Natural killer cell (primary cell): Measurements from ENCODE around the gene NWD2. TPM values are rescaled to one million over a fixed set of nuclear protein-coding genes. Genes with fewer than 3 reads are reported as not detected.

Experiments
- ATAC-seq, 3 donors: fragments of 150-1000 bp in 2 of 3; fragments of 200-7000 bp in 1 of 3; cut with Tn5 transposase; 1 replicate in 1 of 3; 2 replicates in 2 of 3; pipeline ENCODE4 v1.10.0; 2021; ENCODE audit warnings: mild to moderate bottlenecking in 2 of 3, moderate library complexity in 2 of 3
- DNase-seq, 2 donors: peaks; one replicate each; pipeline versions ENCODE4 v3.0.0 to v3.0.0-alpha.2; 2013 to 2021; ENCODE audit warnings: mixed read lengths in 1 of 2
- H3K27ac ChIP-seq: one replicate; pipeline ENCODE4 v1.5.1; 2013; ENCODE audit warnings: mild to moderate bottlenecking, low read length
- H3K27me3 ChIP-seq: one replicate; pipeline ENCODE4 v1.6.1; 2013; ENCODE audit warnings: low read length; ENCODE audit not compliant: control insufficient read depth, insufficient read depth
- H3K36me3 ChIP-seq: one replicate; pipeline ENCODE4 v1.6.1; 2013; ENCODE audit warnings: low read length; ENCODE audit not compliant: control insufficient read depth, insufficient read depth
- H3K4me1 ChIP-seq: one replicate; pipeline ENCODE4 v1.6.1; 2013; ENCODE audit warnings: low read length; ENCODE audit not compliant: control insufficient read depth, insufficient read depth
- H3K4me3 ChIP-seq: one replicate; pipeline ENCODE4 v1.5.1; 2013; ENCODE audit warnings: low read length
- H3K9me3 ChIP-seq: one replicate; pipeline ENCODE4 v1.6.1; 2013; ENCODE audit warnings: low read length; ENCODE audit not compliant: control insufficient read depth, insufficient read depth
- H3K27ac Mint-ChIP-seq, 2 donors: one replicate each; pipeline ENCODE4 v1.8.0; 2022; ENCODE audit warnings: mild to moderate bottlenecking in 2 of 2, mixed read lengths in 2 of 2, moderate library complexity in 1 of 2
- H3K27me3 Mint-ChIP-seq, 2 donors: one replicate each; pipeline ENCODE4 v1.8.0; 2022; ENCODE audit warnings: low read depth in 2 of 2, mixed read lengths in 2 of 2
- H3K36me3 Mint-ChIP-seq: one replicate; pipeline ENCODE4 v1.8.0; 2022; ENCODE audit warnings: mixed read lengths
- H3K4me1 Mint-ChIP-seq, 2 donors: one replicate each; pipeline ENCODE4 v1.8.0; 2022; ENCODE audit warnings: mixed read lengths in 2 of 2
- H3K4me3 Mint-ChIP-seq: one replicate; pipeline ENCODE4 v1.8.0; 2022; ENCODE audit warnings: mild to moderate bottlenecking, moderate library complexity, mixed read lengths
- H3K9me3 Mint-ChIP-seq, 2 donors: one replicate each; pipeline ENCODE4 v1.8.0; 2022; ENCODE audit warnings: mixed read lengths in 2 of 2
- WGBS: methylation state at CpG from one replicate; pipeline ENCODE4 v1.1.7; 2013; ENCODE audit warnings: missing lambda C conversion rate; ENCODE audit not compliant: insufficient coverage; 5-methylcytosine and 5-hydroxymethylcytosine counted together
- intact Hi-C: fragments of 100-400 bp; cut with micrococcal nuclease; formaldehyde crosslinking; loops from one replicate; pipeline ENCODE4 v1.14.2; 2022
- total RNA-seq, 4 donors: library from RNA; stranded (reverse); fragments of 120-200 nt in 1 of 4; gene quantifications; one replicate each; pipeline versions ENCODE4 v1.2.3 to v1.2.4, GENCODE V29; 2013 to 2022
- TF ChIP-seq, protein P1 (sequence below): fragments of 200-600 bp; IDR thresholded peaks from one replicate; pipeline ENCODE4 v1.8.0; 2022; ENCODE audit warnings: antibody characterized with exemption

NWD2 gene
- total RNA-seq, 3 donors from 2014 or later (not counting 1 experiment from before 2014, with no cell fraction given) = not detected

- H3K27ac ChIP-seq = no peak overlapping the region
- Mint-ChIP-seq H3K27me3 (peaks cover 0 to 2% of the 10 kb centered on the region in 2 donors), H3K9me3 (peaks cover 0 to 2% of the 10 kb centered on the region in 2 donors), H3K36me3 (no peaks in the 10 kb centered on the region), H3K4me3 (no peak overlapping the region), H3K27ac (no peak overlapping the region), H3K4me1 (no peaks in the 10 kb centered on the region)
- H3K9me3 ChIP-seq = no peaks in the 10 kb centered on the region
- no peak overlapping the region for H3K4me3 ChIP-seq
- intact Hi-C loops = no loop called here
- 93% methylated on average over 2 of the region's 3 CpGs for WGBS
- H3K4me1 ChIP-seq = no peaks in the 10 kb centered on the region
- TF ChIP-seq, protein P1, sequence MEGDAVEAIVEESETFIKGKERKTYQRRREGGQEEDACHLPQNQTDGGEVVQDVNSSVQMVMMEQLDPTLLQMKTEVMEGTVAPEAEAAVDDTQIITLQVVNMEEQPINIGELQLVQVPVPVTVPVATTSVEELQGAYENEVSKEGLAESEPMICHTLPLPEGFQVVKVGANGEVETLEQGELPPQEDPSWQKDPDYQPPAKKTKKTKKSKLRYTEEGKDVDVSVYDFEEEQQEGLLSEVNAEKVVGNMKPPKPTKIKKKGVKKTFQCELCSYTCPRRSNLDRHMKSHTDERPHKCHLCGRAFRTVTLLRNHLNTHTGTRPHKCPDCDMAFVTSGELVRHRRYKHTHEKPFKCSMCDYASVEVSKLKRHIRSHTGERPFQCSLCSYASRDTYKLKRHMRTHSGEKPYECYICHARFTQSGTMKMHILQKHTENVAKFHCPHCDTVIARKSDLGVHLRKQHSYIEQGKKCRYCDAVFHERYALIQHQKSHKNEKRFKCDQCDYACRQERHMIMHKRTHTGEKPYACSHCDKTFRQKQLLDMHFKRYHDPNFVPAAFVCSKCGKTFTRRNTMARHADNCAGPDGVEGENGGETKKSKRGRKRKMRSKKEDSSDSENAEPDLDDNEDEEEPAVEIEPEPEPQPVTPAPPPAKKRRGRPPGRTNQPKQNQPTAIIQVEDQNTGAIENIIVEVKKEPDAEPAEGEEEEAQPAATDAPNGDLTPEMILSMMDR = no peak
- ATAC-seq (no peak), DNase-seq (no peak)
- H3K27me3 ChIP-seq = no peaks in the 10 kb centered on the region
- H3K36me3 ChIP-seq = no peaks in the 10 kb centered on the region
These were observed 123.4 kb downstream of the NWD2 start for GRCh38 chr4:37367901-37368300.

DNA sequence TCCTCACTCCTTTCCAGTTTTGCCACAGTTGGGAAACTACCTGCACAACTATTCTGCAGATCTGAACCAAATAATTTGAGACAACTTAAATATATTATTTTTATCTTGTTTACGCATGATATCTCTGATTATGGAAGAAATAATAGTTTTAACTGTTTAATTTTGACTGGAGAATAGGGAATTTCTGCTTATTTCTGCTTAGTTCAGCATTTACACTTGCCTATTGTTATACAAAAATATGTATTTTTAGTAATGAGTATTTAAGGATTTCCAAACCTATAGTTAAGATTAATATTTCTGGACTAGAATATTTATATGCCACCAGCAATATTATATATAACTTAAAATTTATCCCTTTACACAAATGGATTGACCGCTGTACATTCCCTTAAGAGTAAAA is 125.5 kb downstream of the NWD2 start:
- H3K9me3 ChIP-seq = no peaks in the 10 kb centered on the region
- H3K4me3 Mint-ChIP-seq = no peak overlapping the region
- no peaks in the 10 kb centered on the region for H3K36me3 ChIP-seq
- no peak overlapping the region for H3K27ac ChIP-seq
- WGBS = 100% methylated on average over 1 of the region's 2 CpGs
- no peaks in the 10 kb centered on the region for H3K36me3 Mint-ChIP-seq
- H3K27me3 Mint-ChIP-seq = peaks cover 0 to 2% of the 10 kb centered on the region in 2 donors
- H3K9me3 Mint-ChIP-seq = no peaks in the 10 kb centered on the region
- no peaks in the 10 kb centered on the region for H3K4me1 ChIP-seq
- ATAC-seq = no peak
- H3K4me1 Mint-ChIP-seq = no peaks in the 10 kb centered on the region
- H3K4me3 ChIP-seq = no peak overlapping the region
- H3K27me3 ChIP-seq = no peaks in the 10 kb centered on the region
- intact Hi-C loops = no loop called here
- TF ChIP-seq, protein P1 = no peak
- H3K27ac Mint-ChIP-seq = no peak overlapping the region
- no peak for DNase-seq

DNA sequence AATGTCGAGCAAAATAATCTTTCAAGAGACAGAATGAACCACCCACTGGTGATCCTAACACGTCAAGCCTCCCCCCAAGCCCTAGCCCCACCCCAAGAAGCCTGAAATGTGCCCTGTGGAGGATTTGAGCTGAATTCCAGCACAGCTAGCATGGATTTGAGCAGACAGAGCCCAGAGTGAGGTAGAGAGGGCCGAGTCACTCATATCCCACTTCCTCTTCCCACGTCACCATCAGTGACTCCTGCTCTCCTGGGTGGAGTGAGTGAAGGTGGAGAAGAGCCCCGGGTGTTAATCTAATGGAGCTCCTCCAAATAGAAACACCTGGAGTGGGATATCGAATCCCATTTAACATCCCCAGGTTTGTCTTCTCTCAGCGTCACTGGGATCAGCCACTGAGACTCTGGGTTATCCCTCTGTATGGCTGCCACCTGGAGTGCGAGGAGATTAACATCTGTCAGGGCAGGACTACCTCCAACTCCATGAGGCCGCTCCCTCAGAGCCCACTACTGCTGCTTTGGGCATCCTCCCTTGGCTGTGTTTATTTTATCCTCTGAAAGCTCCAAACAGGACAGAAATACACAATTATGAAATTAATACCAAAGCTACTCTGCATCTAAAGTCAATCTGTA is 136.6 kb downstream of the NWD2 start:
- no peak overlapping the region for H3K27ac ChIP-seq
- H3K36me3 Mint-ChIP-seq = no peaks in the 10 kb centered on the region
- peaks cover 3 to 8% of the 10 kb centered on the region in 2 donors for H3K27me3 Mint-ChIP-seq
- ATAC-seq (no peak), DNase-seq (no peak)
- no peaks in the 10 kb centered on the region for H3K4me1 ChIP-seq
- no peaks in the 10 kb centered on the region for H3K36me3 ChIP-seq
- H3K9me3 ChIP-seq = no peaks in the 10 kb centered on the region
- H3K4me3 Mint-ChIP-seq = no peak overlapping the region
- no peaks in the 10 kb centered on the region for H3K4me1 Mint-ChIP-seq
- no peaks in the 10 kb centered on the region for H3K27me3 ChIP-seq
- H3K27ac Mint-ChIP-seq = no peak overlapping the region
- TF ChIP-seq, protein P1 = no peak
- intact Hi-C loops = no loop called here
- 77% methylated on average over 7 of the region's 9 CpGs for WGBS
- H3K4me3 ChIP-seq = no peak overlapping the region
- no peaks in the 10 kb centered on the region for H3K9me3 Mint-ChIP-seq
